ENCODE results near the gene PDE10A. TPM values are rescaled to one million over a fixed set of nuclear protein-coding genes. Genes with fewer than 3 reads are reported as not detected.

The PDE10A gene
- total and polyA plus RNA-seq, 2 of the 13 experiments (the other 11 are each of a cell fraction or from before 2014, with no cell fraction given) = not detected

- ATAC-seq (no peak), DNase-seq (ENCODE audit: low spot score) (no peak), FAIRE-seq (no peak)
- H2AFZ ChIP-seq (ENCODE audit: low read length) = no peak overlapping the region
- H4K20me1 ChIP-seq (ENCODE audit: insufficient read depth, low read length) = no peaks in the 10 kb centered on the region
- ChIA-PET POLR2A (no interaction called here), CTCF (ENCODE audit: low intra/inter-chr PET ratio, low total read pairs) (no interaction called here)
- H3K9ac ChIP-seq (ENCODE audit: insufficient read depth, low read depth, low read length) = no peak overlapping the region
- no peaks in the 10 kb centered on the region for H3K36me3 ChIP-seq (replicated peaks in 1 of 2; ENCODE audit: control insufficient read depth in 1 of 2, insufficient read depth in 2 of 2, low read length in 2 of 2)
- intact Hi-C loops (cut with micrococcal nuclease; ENCODE audit: unreplicated experiment) = no loop called here
- in situ Hi-C loops (cut with HindIII; ENCODE audit: extremely low pct_ligation_motif_present, low pct_unique_long_range_greater_than_20kb) = no loop called here
- no peaks in the 10 kb centered on the region for H3K27me3 ChIP-seq (ENCODE audit: control insufficient read depth in 1 of 2, insufficient read depth in 2 of 2, low read length in 2 of 2)
- H3K9me3 ChIP-seq (ENCODE audit: low read length) = no peaks in the 10 kb centered on the region; the same call in 1 of the 2 replicates
- no peak overlapping the region for H3K4me2 ChIP-seq (ENCODE audit: low read depth, low read length)
- no peak overlapping the region for H3K27ac ChIP-seq (ENCODE audit: extremely low read length, insufficient read depth, low read length)
- TF ChIP-seq TSC22D2 (CRISPR knock-in tag; IDR thresholded peaks at IDR 0.05; ENCODE audit: borderline replicate concordance) (no peak), GPN1 (CRISPR knock-in tag; IDR thresholded peaks at IDR 0.05; ENCODE audit: borderline replicate concordance) (no peak), SMARCC2 (IDR thresholded peaks at IDR 0.05) (no peak), THAP9 (CRISPR knock-in tag; IDR thresholded peaks at IDR 0.05; ENCODE audit: borderline replicate concordance) (no peak), ZNF776 (CRISPR knock-in tag; IDR thresholded peaks at IDR 0.05) (no peak), ZNF138 (CRISPR knock-in tag; IDR thresholded peaks at IDR 0.05; ENCODE audit: low read depth) (no peak), ZNF382 (CRISPR knock-in tag; IDR thresholded peaks at IDR 0.05; ENCODE audit: borderline replicate concordance) (no peak)
- TF ChIP-seq, protein P1, sequence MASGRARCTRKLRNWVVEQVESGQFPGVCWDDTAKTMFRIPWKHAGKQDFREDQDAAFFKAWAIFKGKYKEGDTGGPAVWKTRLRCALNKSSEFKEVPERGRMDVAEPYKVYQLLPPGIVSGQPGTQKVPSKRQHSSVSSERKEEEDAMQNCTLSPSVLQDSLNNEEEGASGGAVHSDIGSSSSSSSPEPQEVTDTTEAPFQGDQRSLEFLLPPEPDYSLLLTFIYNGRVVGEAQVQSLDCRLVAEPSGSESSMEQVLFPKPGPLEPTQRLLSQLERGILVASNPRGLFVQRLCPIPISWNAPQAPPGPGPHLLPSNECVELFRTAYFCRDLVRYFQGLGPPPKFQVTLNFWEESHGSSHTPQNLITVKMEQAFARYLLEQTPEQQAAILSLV (CRISPR knock-in tag; IDR thresholded peaks at IDR 0.05; ENCODE audit: borderline replicate concordance) = no peak
- H3K4me1 ChIP-seq (ENCODE audit: insufficient read depth, low read length) = no peaks in the 10 kb centered on the region
- no TSS peak for BruUV-seq (replicated peaks)
- no peak overlapping the region for H3K4me3 ChIP-seq (replicated peaks in 1 of 3; ENCODE audit: insufficient read depth in 1 of 3, low read depth in 2 of 3, low read length in 3 of 3)
- no peaks in the 10 kb centered on the region for H3K79me2 ChIP-seq (ENCODE audit: insufficient read depth, low read length)
Observed at GRCh38 chr6:165487950-165488349, 175.1 kb downstream of the PDE10A start.

Data from HepG2 (cell line).